Ectodermal cell (in vitro differentiated cells): ENCODE results near the gene MRPL30.
"Not testable (repeated sequence)": the region's sequence is repeated elsewhere in the genome, so short reads cannot be mapped to it uniquely, and the experiment has no call there.

Experiments
- H3K27ac ChIP-seq: 2 replicates; pipeline ENCODE4 v1.7.0; 2013; ENCODE audit warnings: mild to moderate bottlenecking, low read depth, low read length; ENCODE audit not compliant: insufficient read depth, poor library complexity, severe bottlenecking
- H3K27me3 ChIP-seq: 2 replicates; pipeline ENCODE4 v1.7.0; 2013; ENCODE audit warnings: mild to moderate bottlenecking, low read length; ENCODE audit not compliant: insufficient read depth, control insufficient read depth, poor library complexity, severe bottlenecking
- H3K36me3 ChIP-seq: one replicate; pipeline ENCODE4 v1.7.0; 2013; ENCODE audit warnings: low read length; ENCODE audit not compliant: control insufficient read depth, insufficient read depth
- H3K4me1 ChIP-seq: one replicate; pipeline ENCODE4 v1.7.0; 2013; ENCODE audit warnings: low read length; ENCODE audit not compliant: control insufficient read depth, insufficient read depth
- H3K4me3 ChIP-seq: 2 replicates; pipeline ENCODE4 v1.7.0; 2013; ENCODE audit warnings: low read depth, low read length, control low read depth; ENCODE audit not compliant: insufficient read depth
- H3K9me3 ChIP-seq: 2 replicates; pipeline ENCODE4 v1.7.0; 2013; ENCODE audit warnings: mild to moderate bottlenecking, low read length, moderate library complexity; ENCODE audit not compliant: control insufficient read depth
- WGBS, 2 experiments: methylation state at CpG; one replicate each; pipeline ENCODE4 v1.1.7; 2013; ENCODE audit warnings: missing lambda C conversion rate in 2 of 2; 5-methylcytosine and 5-hydroxymethylcytosine counted together

Gene MRPL30

GRCh38 chr2:99184811-99185210 lies 3.8 kb downstream of the MRPL30 start:
- Histone ChIP-seq H3K27ac (no peak overlapping the region), H3K36me3 (no peaks in the 10 kb centered on the region), H3K4me1 (peaks cover 8% of the 10 kb centered on the region), H3K27me3 (no peaks in the 10 kb centered on the region), H3K9me3 (no peaks in the 10 kb centered on the region), H3K4me3 (no peak overlapping the region)
- 82 to 84% methylated on average over 6 of the region's 6 CpGs for WGBS, 2 experiments

DNA sequence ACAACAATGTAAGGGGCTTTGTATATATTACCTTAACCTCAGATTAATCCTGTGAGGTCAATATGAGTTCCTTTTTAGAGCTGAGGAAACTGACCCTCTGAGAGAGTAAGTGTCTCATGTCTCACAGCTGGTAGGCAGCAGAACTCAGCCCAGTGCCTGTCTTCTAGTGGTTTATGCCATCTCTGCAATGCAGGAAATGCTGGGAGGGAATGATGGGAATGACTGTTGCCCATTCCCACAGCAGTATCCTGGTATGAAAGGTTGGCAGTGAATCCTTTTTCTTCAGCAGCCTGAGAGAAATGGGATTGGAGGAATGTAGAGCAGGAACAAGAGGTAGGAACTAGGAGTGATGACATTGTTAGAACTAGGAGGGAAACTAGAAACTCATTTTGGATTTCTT lies 6.0 kb downstream of the MRPL30 start:
- peaks cover 9% of the 10 kb centered on the region for H3K36me3 ChIP-seq
- no peak overlapping the region for H3K27ac ChIP-seq
- H3K4me1 ChIP-seq, result peaks cover 8% of the 10 kb centered on the region
- no peak overlapping the region for H3K4me3 ChIP-seq
- H3K9me3 ChIP-seq, result no peaks in the 10 kb centered on the region
- no peaks in the 10 kb centered on the region for H3K27me3 ChIP-seq

GRCh38 chr2:99188357-99188756 lies 7.4 kb downstream of the MRPL30 start:
- no peaks in the 10 kb centered on the region for H3K9me3 ChIP-seq
- WGBS, 2 experiments, result 96 to 100% methylated on average over 3 of the region's 3 CpGs
- no peak overlapping the region for H3K27ac ChIP-seq
- H3K36me3 ChIP-seq, result peaks cover 12% of the 10 kb centered on the region
- H3K4me3 ChIP-seq, result no peak overlapping the region
- no peaks in the 10 kb centered on the region for H3K27me3 ChIP-seq
- no peaks in the 10 kb centered on the region for H3K4me1 ChIP-seq

- Histone ChIP-seq H3K27ac (no peak overlapping the region), H3K9me3 (no peaks in the 10 kb centered on the region), H3K4me3 (no peak overlapping the region), H3K4me1 (no peaks in the 10 kb centered on the region), H3K36me3 (peaks cover 16% of the 10 kb centered on the region), H3K27me3 (no peaks in the 10 kb centered on the region)
- WGBS, 2 experiments, result 85% methylated on average over 1 of the region's 1 CpG
Observed at GRCh38 chr2:99190548-99190947, 9.6 kb downstream of the MRPL30 start.

- not testable (repeated sequence) for H3K4me1 ChIP-seq, H3K27ac ChIP-seq, H3K27me3 ChIP-seq, H3K4me3 ChIP-seq, H3K9me3 ChIP-seq
- WGBS, 2 experiments, result 93 to 97% methylated on average over 4 of the region's 4 CpGs
- H3K36me3 ChIP-seq, result peaks cover 29% of the 10 kb centered on the region
Observed at GRCh38 chr2:99192364-99192763, 11.4 kb downstream of the MRPL30 start.

- Histone ChIP-seq H3K27me3 (no peaks in the 10 kb centered on the region), H3K36me3 (peaks cover 20% of the 10 kb centered on the region), H3K4me3 (no peak overlapping the region), H3K27ac (no peak overlapping the region), H3K4me1 (no peaks in the 10 kb centered on the region), H3K9me3 (no peaks in the 10 kb centered on the region)
- WGBS, 2 experiments, result 93% methylated on average over 6 of the region's 6 CpGs
Observed at GRCh38 chr2:99198103-99198841, 17.3 kb downstream of the MRPL30 start.

DNA sequence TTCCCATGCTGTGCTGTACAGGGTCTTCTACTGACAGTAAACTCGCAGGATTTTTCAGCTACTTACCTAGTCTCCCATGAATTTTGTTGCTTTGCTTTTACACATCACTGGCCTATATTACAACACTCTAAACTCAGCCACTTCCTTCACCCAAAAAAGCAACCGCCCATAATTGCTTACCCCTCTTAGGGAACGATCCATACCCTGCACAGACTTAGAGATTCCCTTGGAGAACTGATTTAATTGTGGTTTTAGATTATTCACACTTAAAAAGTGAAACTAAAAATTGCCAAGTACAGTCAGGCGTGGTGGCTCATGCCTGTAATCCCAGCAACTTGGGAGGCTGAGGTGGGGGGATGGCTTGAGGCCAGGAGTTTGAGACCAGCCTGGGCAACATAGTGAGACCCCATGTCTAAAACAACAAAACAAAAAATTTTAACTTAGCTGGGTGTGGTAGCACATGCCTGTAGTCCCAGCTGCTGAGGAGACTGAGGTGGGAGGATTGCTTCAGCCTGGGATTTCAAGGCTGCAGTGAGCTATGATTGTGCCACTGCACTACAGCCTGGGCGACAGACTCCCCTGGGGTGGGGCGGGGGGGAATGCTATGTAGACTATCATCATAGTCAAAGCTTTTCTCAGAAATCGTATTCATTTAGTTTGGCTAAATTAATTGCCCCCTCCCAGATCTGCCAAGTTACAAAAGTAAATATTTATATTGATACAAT lies 19.3 kb downstream of the MRPL30 start:
- peaks cover 19% of the 10 kb centered on the region for H3K36me3 ChIP-seq
- no peaks in the 10 kb centered on the region for H3K27me3 ChIP-seq
- H3K4me3 ChIP-seq, result no peak overlapping the region
- 94 to 100% methylated on average over 6 of the region's 7 CpGs for WGBS, 2 experiments
- H3K9me3 ChIP-seq, result no peaks in the 10 kb centered on the region
- H3K27ac ChIP-seq, result no peak overlapping the region
- no peaks in the 10 kb centered on the region for H3K4me1 ChIP-seq

GRCh38 chr2:99201959-99202678 lies 21.1 kb downstream of the MRPL30 start:
- no peaks in the 10 kb centered on the region for H3K27me3 ChIP-seq
- H3K9me3 ChIP-seq, result no peaks in the 10 kb centered on the region
- 86 to 91% methylated on average over 3 of the region's 4 CpGs for WGBS, 2 experiments
- no peaks in the 10 kb centered on the region for H3K4me1 ChIP-seq
- H3K4me3 ChIP-seq, result no peak overlapping the region
- peaks cover 5% of the 10 kb centered on the region for H3K36me3 ChIP-seq
- H3K27ac ChIP-seq, result no peak overlapping the region

- no peak overlapping the region for H3K27ac ChIP-seq
- no peaks in the 10 kb centered on the region for H3K4me1 ChIP-seq
- H3K9me3 ChIP-seq, result no peaks in the 10 kb centered on the region
- 90 to 91% methylated on average over 5 of the region's 5 CpGs for WGBS, 2 experiments
- H3K4me3 ChIP-seq, result no peak overlapping the region
- H3K36me3 ChIP-seq, result no peaks in the 10 kb centered on the region
- H3K27me3 ChIP-seq, result no peaks in the 10 kb centered on the region
Observed at GRCh38 chr2:99205491-99205890, 24.5 kb downstream of the MRPL30 start.

- 85 to 100% methylated on average over 2 of the region's 2 CpGs for WGBS, 2 experiments
- Histone ChIP-seq H3K27me3 (no peaks in the 10 kb centered on the region), H3K9me3 (no peaks in the 10 kb centered on the region), H3K36me3 (no peaks in the 10 kb centered on the region), H3K4me1 (no peaks in the 10 kb centered on the region), H3K4me3 (no peak overlapping the region), H3K27ac (no peak overlapping the region)
Observed at GRCh38 chr2:99216096-99216495, 35.1 kb downstream of the MRPL30 start.
